Measurements from ENCODE around the gene NLRP3. TPM values are rescaled to one million over a fixed set of nuclear protein-coding genes. Genes with fewer than 3 reads are reported as not detected.

The NLRP3 gene
- total and polyA plus RNA-seq, 2 of the 13 experiments (the other 11 are each of a cell fraction or from before 2014, with no cell fraction given) = not detected

DNA sequence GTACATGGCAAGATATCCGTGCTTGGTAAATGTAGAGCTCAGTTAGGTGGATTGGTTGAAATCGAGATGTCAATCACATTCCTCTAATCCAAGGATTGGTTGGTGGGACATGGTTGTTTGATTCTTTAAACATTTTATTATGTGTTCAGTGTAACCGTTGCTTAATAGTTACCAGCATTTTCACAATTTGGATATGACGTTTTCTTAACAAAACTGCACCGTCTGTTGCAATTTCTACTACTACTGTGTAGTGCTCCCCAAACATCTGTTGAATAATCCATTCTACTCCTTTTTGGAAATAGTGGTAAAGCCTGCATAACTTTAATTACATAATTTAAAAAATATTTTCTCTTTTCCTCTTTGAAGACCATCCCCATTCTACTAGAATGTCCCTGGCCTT, 25.6 kb downstream of the NLRP3 start (continued):
- TF ChIP-seq ZNF234 (CRISPR knock-in tag; conservative IDR thresholded peaks at IDR 0.05) (no peak), BRD4 (CRISPR knock-in tag; IDR thresholded peaks at IDR 0.05) (no peak), ZNF280D (CRISPR knock-in tag; IDR thresholded peaks at IDR 0.05) (no peak), ZNF331 (CRISPR knock-in tag; IDR thresholded peaks at IDR 0.05) (no peak), ZNF691 (CRISPR knock-in tag; IDR thresholded peaks at IDR 0.05; ENCODE audit: borderline replicate concordance, low read depth) (no peak), ZNF24 (IDR thresholded peaks at IDR 0.05) (no peak)
- TF ChIP-seq, protein P1, sequence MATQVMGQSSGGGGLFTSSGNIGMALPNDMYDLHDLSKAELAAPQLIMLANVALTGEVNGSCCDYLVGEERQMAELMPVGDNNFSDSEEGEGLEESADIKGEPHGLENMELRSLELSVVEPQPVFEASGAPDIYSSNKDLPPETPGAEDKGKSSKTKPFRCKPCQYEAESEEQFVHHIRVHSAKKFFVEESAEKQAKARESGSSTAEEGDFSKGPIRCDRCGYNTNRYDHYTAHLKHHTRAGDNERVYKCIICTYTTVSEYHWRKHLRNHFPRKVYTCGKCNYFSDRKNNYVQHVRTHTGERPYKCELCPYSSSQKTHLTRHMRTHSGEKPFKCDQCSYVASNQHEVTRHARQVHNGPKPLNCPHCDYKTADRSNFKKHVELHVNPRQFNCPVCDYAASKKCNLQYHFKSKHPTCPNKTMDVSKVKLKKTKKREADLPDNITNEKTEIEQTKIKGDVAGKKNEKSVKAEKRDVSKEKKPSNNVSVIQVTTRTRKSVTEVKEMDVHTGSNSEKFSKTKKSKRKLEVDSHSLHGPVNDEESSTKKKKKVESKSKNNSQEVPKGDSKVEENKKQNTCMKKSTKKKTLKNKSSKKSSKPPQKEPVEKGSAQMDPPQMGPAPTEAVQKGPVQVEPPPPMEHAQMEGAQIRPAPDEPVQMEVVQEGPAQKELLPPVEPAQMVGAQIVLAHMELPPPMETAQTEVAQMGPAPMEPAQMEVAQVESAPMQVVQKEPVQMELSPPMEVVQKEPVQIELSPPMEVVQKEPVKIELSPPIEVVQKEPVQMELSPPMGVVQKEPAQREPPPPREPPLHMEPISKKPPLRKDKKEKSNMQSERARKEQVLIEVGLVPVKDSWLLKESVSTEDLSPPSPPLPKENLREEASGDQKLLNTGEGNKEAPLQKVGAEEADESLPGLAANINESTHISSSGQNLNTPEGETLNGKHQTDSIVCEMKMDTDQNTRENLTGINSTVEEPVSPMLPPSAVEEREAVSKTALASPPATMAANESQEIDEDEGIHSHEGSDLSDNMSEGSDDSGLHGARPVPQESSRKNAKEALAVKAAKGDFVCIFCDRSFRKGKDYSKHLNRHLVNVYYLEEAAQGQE (IDR thresholded peaks at IDR 0.05; ENCODE audit: borderline replicate concordance in 1 of 2, low read depth in 1 of 2, low read length in 2 of 2) = no peak

All from HepG2 (cell line).